NCI-H446 treated with DMSO at 0.1 percent for 48 hours (cell line): Measurements from ENCODE around the gene SOX30.

ENCODE experiments used
- DNase-seq: peaks from one replicate; lab custom pipeline; 2025; lab: John Stamatoyannopoulos, UW

SOX30 gene

GRCh38 chr5:157607371-157608161 is 44.7 kb downstream of the SOX30 start:
- no peak for DNase-seq

- no peak for DNase-seq
Observed at GRCh38 chr5:157606046-157606445, 46.2 kb downstream of the SOX30 start.

- DNase-seq: no peak
Observed at GRCh38 chr5:157603333-157604190, 48.7 kb downstream of the SOX30 start.

GRCh38 chr5:157602505-157602904 is 49.7 kb downstream of the SOX30 start:
- DNase-seq: no peak

GRCh38 chr5:157600252-157600651 is 52.0 kb downstream of the SOX30 start:
- no peak for DNase-seq

- no peak for DNase-seq
Observed at GRCh38 chr5:157599565-157599964, 52.7 kb downstream of the SOX30 start.

GRCh38 chr5:157598350-157598936 is 53.8 kb downstream of the SOX30 start:
- DNase-seq: no peak

GRCh38 chr5:157597277-157597676 is 55.0 kb downstream of the SOX30 start:
- DNase-seq: no peak

GRCh38 chr5:157596487-157596886 is 55.8 kb downstream of the SOX30 start:
- no peak for DNase-seq

GRCh38 chr5:157594675-157595459 is 57.4 kb downstream of the SOX30 start:
- no peak for DNase-seq

GRCh38 chr5:157594257-157594656 is 58.0 kb downstream of the SOX30 start:
- DNase-seq: no peak

GRCh38 chr5:157593052-157593757 is 59.0 kb downstream of the SOX30 start:
- no peak for DNase-seq

- DNase-seq: no peak
Observed at GRCh38 chr5:157592594-157592993, 59.6 kb downstream of the SOX30 start.

- DNase-seq: no peak
Observed at GRCh38 chr5:157590478-157590877, 61.8 kb downstream of the SOX30 start.

- DNase-seq: no peak
Observed at GRCh38 chr5:157584628-157585027, 67.6 kb downstream of the SOX30 start.

- no peak for DNase-seq
Observed at GRCh38 chr5:157582731-157583620, 69.3 kb downstream of the SOX30 start.

GRCh38 chr5:157581901-157582300 is 70.3 kb downstream of the SOX30 start:
- no peak for DNase-seq

GRCh38 chr5:157578079-157578780 is 74.0 kb downstream of the SOX30 start:
- DNase-seq: no peak

- DNase-seq: no peak
Observed at GRCh38 chr5:157576678-157577077, 75.6 kb downstream of the SOX30 start.
